H9 (cell line): ENCODE data around the gene MMP25. TPM values are rescaled to one million over a fixed set of nuclear protein-coding genes. Genes with fewer than 3 reads are reported as not detected.
"Not testable (repeated sequence)": the region's sequence is repeated elsewhere in the genome, so short reads cannot be mapped to it uniquely, and the experiment has no call there.

Experiments
- DNase-seq: peaks from one replicate; pipeline ENCODE4 v3.0.0-alpha.2; 2017
- H2AFZ ChIP-seq: one replicate; pipeline ENCODE4 v1.6.1; 2013; ENCODE audit warnings: mild to moderate bottlenecking, low read length, control low read depth, moderate library complexity
- H2AK5ac ChIP-seq: 2 replicates; pipeline ENCODE4 v1.6.1; 2013; ENCODE audit warnings: low read length, control low read depth, mixed read lengths; ENCODE audit not compliant: insufficient read length
- H2BK120ac ChIP-seq: one replicate; pipeline ENCODE4 v1.6.1; 2013; ENCODE audit warnings: low read depth, mild to moderate bottlenecking, low read length, control low read depth, inconsistent platforms; ENCODE audit not compliant: poor library complexity, severe bottlenecking
- H2BK12ac ChIP-seq: 2 replicates; pipeline ENCODE4 v1.6.1; 2013; ENCODE audit warnings: low read length, control low read depth, mixed read lengths, low read depth; ENCODE audit not compliant: insufficient read length
- H2BK15ac ChIP-seq: 2 replicates; pipeline ENCODE4 v1.6.1; 2013; ENCODE audit warnings: low read depth, low read length, control low read depth
- H2BK20ac ChIP-seq: one replicate; pipeline ENCODE4 v1.6.1; 2013; ENCODE audit warnings: low read depth, mild to moderate bottlenecking, low read length, control low read depth, inconsistent platforms; ENCODE audit not compliant: poor library complexity, severe bottlenecking
- H2BK5ac ChIP-seq: 2 replicates; pipeline ENCODE4 v1.6.1; 2013; ENCODE audit warnings: low read length, control low read depth, mixed read lengths; ENCODE audit not compliant: insufficient read length
- H3K14ac ChIP-seq: 2 replicates; pipeline ENCODE4 v1.6.1; 2013; ENCODE audit warnings: low read length, control low read depth; ENCODE audit not compliant: insufficient read depth
- H3K18ac ChIP-seq: 2 replicates; pipeline ENCODE4 v1.6.1; 2013; ENCODE audit warnings: low read depth, mild to moderate bottlenecking, mixed read lengths, low read length, control low read depth; ENCODE audit not compliant: insufficient read length
- H3K23ac ChIP-seq: 2 replicates; pipeline ENCODE4 v1.6.1; 2013; ENCODE audit warnings: low read length, control low read depth, mixed read lengths, low read depth; ENCODE audit not compliant: insufficient read length
- H3K23me2 ChIP-seq: 2 replicates; pipeline ENCODE4 v1.6.1; 2013; ENCODE audit warnings: low read depth, mild to moderate bottlenecking, mixed read lengths, low read length, control low read depth; ENCODE audit not compliant: insufficient read length, poor library complexity, severe bottlenecking
- H3K27ac ChIP-seq: 2 replicates; pipeline ENCODE4 v1.5.1; 2013; ENCODE audit warnings: low read length, control low read depth, mixed read lengths, low read depth; ENCODE audit not compliant: insufficient read length
- H3K27me3 ChIP-seq: 2 replicates; pipeline ENCODE4 v1.6.1; 2013; ENCODE audit warnings: low read length, control low read depth, inconsistent platforms; ENCODE audit not compliant: insufficient read depth
- H3K4ac ChIP-seq: 2 replicates; pipeline ENCODE4 v1.6.1; 2013; ENCODE audit warnings: low read depth, mild to moderate bottlenecking, control low read depth, inconsistent platforms, low read length, moderate library complexity
- H3K4me1 ChIP-seq: 2 replicates; pipeline ENCODE4 v1.6.1; 2013; ENCODE audit warnings: low read length, control low read depth, inconsistent platforms; ENCODE audit not compliant: insufficient read depth
- H3K4me2 ChIP-seq: 2 replicates; pipeline ENCODE4 v1.6.1; 2013; ENCODE audit warnings: low read length, control low read depth, mixed read lengths; ENCODE audit not compliant: insufficient read length, insufficient read depth
- H3K56ac ChIP-seq: 2 replicates; pipeline ENCODE4 v1.6.1; 2013; ENCODE audit warnings: low read depth, mild to moderate bottlenecking, mixed read lengths, low read length, control low read depth; ENCODE audit not compliant: insufficient read length
- H3K79me1 ChIP-seq: 2 replicates; pipeline ENCODE4 v1.6.1; 2013; ENCODE audit warnings: low read depth, mild to moderate bottlenecking, moderate library complexity, low read length, control low read depth, inconsistent platforms; ENCODE audit not compliant: insufficient read depth, poor library complexity, severe bottlenecking
- H3K79me2 ChIP-seq: 2 replicates; pipeline ENCODE4 v1.6.1; 2013; ENCODE audit warnings: low read length, control low read depth, inconsistent platforms; ENCODE audit not compliant: insufficient read depth
- H3K9ac ChIP-seq: 2 replicates; pipeline ENCODE4 v1.6.1; 2013; ENCODE audit warnings: low read length, control low read depth, mixed read lengths; ENCODE audit not compliant: insufficient read length; ENCODE audit errors: extremely low read depth
- H3K9me3 ChIP-seq: one replicate; pipeline ENCODE4 v1.6.1; 2013; ENCODE audit warnings: low read depth, low read length, inconsistent platforms; ENCODE audit not compliant: control insufficient read depth
- H3T11ph ChIP-seq: one replicate; pipeline ENCODE4 v1.6.1; 2013; ENCODE audit warnings: mild to moderate bottlenecking, low read length, control low read depth, inconsistent platforms
- H4K20me1 ChIP-seq: one replicate; pipeline ENCODE4 v1.6.1; 2013; ENCODE audit not compliant: control insufficient read depth, insufficient read length, insufficient read depth
- H4K5ac ChIP-seq: 2 replicates; pipeline ENCODE4 v1.6.1; 2013; ENCODE audit warnings: low read depth, mild to moderate bottlenecking, mixed read lengths, low read length, control low read depth; ENCODE audit not compliant: insufficient read length
- H4K8ac ChIP-seq: replicated peaks from 2 replicates; pipeline ENCODE4 v1.6.1; 2013; ENCODE audit warnings: low read length, control low read depth, mixed read lengths, low read depth; ENCODE audit not compliant: insufficient read length
- H4K91ac ChIP-seq: 2 replicates; pipeline ENCODE4 v1.6.1; 2013; ENCODE audit warnings: low read depth, mild to moderate bottlenecking, moderate library complexity, mixed read lengths, low read length, control low read depth; ENCODE audit not compliant: insufficient read length
- H3K27ac Mint-ChIP-seq, 3 experiments: 2 replicates in 2 of 3; 3 replicates in 1 of 3; pipeline ENCODE4 v1.8.0; 2020 to 2021; ENCODE audit warnings: mixed read lengths in 3 of 3, mild to moderate bottlenecking in 1 of 3, moderate library complexity in 1 of 3
- H3K27me3 Mint-ChIP-seq: 2 replicates; pipeline ENCODE4 v1.8.0; 2021; ENCODE audit warnings: low read depth, mild to moderate bottlenecking, moderate library complexity, mixed read lengths
- H3K36me3 Mint-ChIP-seq, 3 experiments: 2 replicates in 2 of 3; 3 replicates in 1 of 3; pipeline ENCODE4 v1.8.0; 2020 to 2021; ENCODE audit warnings: low read depth in 3 of 3, mixed read lengths in 3 of 3; ENCODE audit not compliant: insufficient read depth in 1 of 3
- H3K4me1 Mint-ChIP-seq, 2 experiments: 2 replicates each; pipeline ENCODE4 v1.8.0; 2020; ENCODE audit warnings: mixed read lengths in 2 of 2
- H3K4me3 Mint-ChIP-seq, 2 experiments: 2 replicates in 1 of 2; 3 replicates in 1 of 2; pipeline ENCODE4 v1.8.0; 2020 to 2021; ENCODE audit warnings: mild to moderate bottlenecking in 2 of 2, mixed read lengths in 2 of 2, moderate library complexity in 1 of 2
- H3K9me3 Mint-ChIP-seq, 2 experiments: 2 replicates in 1 of 2; 3 replicates in 1 of 2; pipeline ENCODE4 v1.8.0; 2020; ENCODE audit warnings: mild to moderate bottlenecking in 2 of 2, mixed read lengths in 2 of 2, moderate library complexity in 1 of 2
- CTCF ChIP-seq: fragments of 200-600 bp; sonication (generic); conservative IDR thresholded peaks from 3 replicates; pipeline ENCODE4 v1.8.0; 2021; ENCODE audit warnings: antibody characterized with exemption, mild to moderate bottlenecking
- WGBS: extraction: QIAGEN DNeasy Blood & Tissue Kit; methylation state at CpG from one replicate; pipeline ENCODE4 v1.1.7; 2013; ENCODE audit warnings: missing lambda C conversion rate, low lambda C conversion rate, mixed read lengths; ENCODE audit not compliant: insufficient read length; ENCODE audit errors: extremely low coverage; 5-methylcytosine and 5-hydroxymethylcytosine counted together
- total RNA-seq: library from RNA; stranded (reverse); gene quantifications from 2 replicates; pipeline ENCODE4 v1.2.1, GENCODE V29; 2021

The MMP25 gene
- total RNA-seq, 1 experiment from 2014 or later, result 13.5 TPM

DNA sequence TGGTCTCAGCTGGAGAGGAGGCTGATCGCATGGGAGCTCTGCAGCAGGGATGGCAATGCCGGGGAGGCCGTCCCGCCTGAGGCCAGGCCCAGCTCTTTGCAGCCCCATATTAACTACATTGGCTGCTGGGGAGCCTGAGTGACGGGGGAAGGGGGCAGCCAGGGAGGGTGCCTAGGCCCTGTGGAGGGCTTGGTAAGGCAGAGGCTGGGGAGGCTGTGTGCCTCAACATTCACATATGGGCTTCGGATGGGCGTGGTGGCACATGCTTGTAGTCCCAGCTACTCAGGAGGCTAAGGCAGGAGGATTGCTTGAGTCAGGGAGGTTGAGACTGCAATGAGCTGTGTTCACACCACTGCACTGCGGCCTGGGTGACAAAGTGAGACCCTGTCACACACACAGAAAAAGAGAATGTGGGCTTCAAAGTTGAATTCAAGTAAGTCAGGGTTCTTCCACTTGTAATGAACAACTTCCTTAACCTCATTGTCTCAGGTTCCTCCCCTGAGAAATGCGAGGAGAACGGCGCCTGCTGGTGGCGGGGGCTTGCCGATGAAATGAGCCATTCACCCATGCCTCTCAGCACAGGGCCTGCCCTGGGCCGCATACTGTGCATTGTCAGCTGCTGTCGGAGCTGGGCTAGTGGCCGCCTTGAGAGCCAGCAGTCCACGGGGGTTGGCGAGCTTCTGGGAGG, 26.4 kb downstream of the MMP25 start:
- H3K14ac ChIP-seq, H3K23me2 ChIP-seq, H4K8ac ChIP-seq, H3K9me3 Mint-ChIP-seq, H3K56ac ChIP-seq, H3K23ac ChIP-seq, H3K4me1 ChIP-seq, DNase-seq, H3K27ac ChIP-seq, H3K4ac ChIP-seq, H3K27me3 ChIP-seq, H3K36me3 Mint-ChIP-seq, H2AFZ ChIP-seq, H3K79me2 ChIP-seq, H4K5ac ChIP-seq, H4K20me1 ChIP-seq, H2BK120ac ChIP-seq, H2BK15ac ChIP-seq, H3K27ac Mint-ChIP-seq, H3K4me2 ChIP-seq, H3K4me3 Mint-ChIP-seq, H2BK12ac ChIP-seq, H3K79me1 ChIP-seq, H3K9ac ChIP-seq, H2BK20ac ChIP-seq, H2AK5ac ChIP-seq, H3K18ac ChIP-seq, H3K9me3 ChIP-seq, H4K91ac ChIP-seq, H2BK5ac ChIP-seq, H3T11ph ChIP-seq: not testable (repeated sequence)
- WGBS, result no CpG with 5 or more reads among the region's 18 CpGs
- TF ChIP-seq CTCF, result peak; percentile 45
- Mint-ChIP-seq H3K27me3 (peaks cover 17% of the 10 kb centered on the region), H3K4me1 (peaks cover 22 to 29% of the 10 kb centered on the region in 2 experiments)
